ENCODE results near the gene PPP5C. TPM values are rescaled to one million over a fixed set of nuclear protein-coding genes. Genes with fewer than 3 reads are reported as not detected.

The PPP5C gene
- total RNA-seq, 1 donor from 2014 or later = 70.9 TPM

DNA sequence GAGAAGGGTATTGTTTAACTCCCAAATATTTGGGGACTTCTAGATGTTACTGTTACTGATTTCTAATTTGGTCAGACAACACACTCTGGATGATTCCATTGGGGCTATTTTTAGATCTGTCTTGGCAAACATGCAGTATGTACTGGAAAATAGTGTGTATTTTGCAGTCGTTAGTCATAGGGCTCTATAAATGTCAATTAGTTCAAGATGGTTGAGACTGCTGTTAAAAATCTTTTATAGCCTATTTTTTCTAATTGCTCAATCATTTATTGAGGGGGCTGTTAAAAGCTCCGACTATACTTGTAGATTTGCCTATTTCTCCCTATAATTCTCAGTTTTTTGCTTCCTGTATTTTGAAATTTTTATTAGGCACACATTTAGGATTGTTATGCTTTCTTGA, 31.4 kb downstream of the PPP5C start:
- peaks cover 45% of the 10 kb centered on the region for H3K79me2 ChIP-seq (ENCODE audit: insufficient read depth, low read length)
- no peaks in the 10 kb centered on the region for H3K9me3 ChIP-seq (ENCODE audit: insufficient read depth, low read depth, low read length)
- peak overlapping the region; percentile 33 for H3K27ac ChIP-seq (ENCODE audit: low read depth, low read length)
- no peak overlapping the region for H3K4me3 Mint-ChIP-seq (ENCODE audit: unreplicated experiment)
- H3K9ac ChIP-seq (ENCODE audit: low read length) = no peak overlapping the region
- peak overlapping the region; percentile 28 for H3K4me2 ChIP-seq (ENCODE audit: low read length)
- H3K27me3 ChIP-seq (ENCODE audit: insufficient read depth, low read length) = no peaks in the 10 kb centered on the region
- DNase-seq (ENCODE audit: low read depth) = peak; percentile 71
- no peaks in the 10 kb centered on the region for H3K27me3 Mint-ChIP-seq (ENCODE audit: low read depth, unreplicated experiment)
- peaks cover 39% of the 10 kb centered on the region for H3K36me3 ChIP-seq (ENCODE audit: insufficient read depth, low read length)
- no peak overlapping the region for H3K27ac Mint-ChIP-seq (ENCODE audit: unreplicated experiment)
- no peak overlapping the region for H3K4me3 ChIP-seq (ENCODE audit: insufficient read depth, low read depth, low read length)
- no peak overlapping the region for H2AFZ ChIP-seq (ENCODE audit: low read depth, low read length)
- FAIRE-seq = no peak
- peaks cover 32% of the 10 kb centered on the region for H3K36me3 Mint-ChIP-seq (ENCODE audit: low read depth, unreplicated experiment)
- peaks cover 20% of the 10 kb centered on the region for H3K4me1 ChIP-seq (ENCODE audit: insufficient read depth, low read length)
- no peaks in the 10 kb centered on the region for H3K9me3 Mint-ChIP-seq (ENCODE audit: unreplicated experiment)
- TF ChIP-seq EZH2 (IDR thresholded peaks at IDR 0.05; ENCODE audit: insufficient read depth, low read length) = no peak
- TF ChIP-seq, protein P1, sequence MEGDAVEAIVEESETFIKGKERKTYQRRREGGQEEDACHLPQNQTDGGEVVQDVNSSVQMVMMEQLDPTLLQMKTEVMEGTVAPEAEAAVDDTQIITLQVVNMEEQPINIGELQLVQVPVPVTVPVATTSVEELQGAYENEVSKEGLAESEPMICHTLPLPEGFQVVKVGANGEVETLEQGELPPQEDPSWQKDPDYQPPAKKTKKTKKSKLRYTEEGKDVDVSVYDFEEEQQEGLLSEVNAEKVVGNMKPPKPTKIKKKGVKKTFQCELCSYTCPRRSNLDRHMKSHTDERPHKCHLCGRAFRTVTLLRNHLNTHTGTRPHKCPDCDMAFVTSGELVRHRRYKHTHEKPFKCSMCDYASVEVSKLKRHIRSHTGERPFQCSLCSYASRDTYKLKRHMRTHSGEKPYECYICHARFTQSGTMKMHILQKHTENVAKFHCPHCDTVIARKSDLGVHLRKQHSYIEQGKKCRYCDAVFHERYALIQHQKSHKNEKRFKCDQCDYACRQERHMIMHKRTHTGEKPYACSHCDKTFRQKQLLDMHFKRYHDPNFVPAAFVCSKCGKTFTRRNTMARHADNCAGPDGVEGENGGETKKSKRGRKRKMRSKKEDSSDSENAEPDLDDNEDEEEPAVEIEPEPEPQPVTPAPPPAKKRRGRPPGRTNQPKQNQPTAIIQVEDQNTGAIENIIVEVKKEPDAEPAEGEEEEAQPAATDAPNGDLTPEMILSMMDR (IDR thresholded peaks at IDR 0.05; ENCODE audit: insufficient read depth, low read depth, low read length) = no peak
- H3K4me1 Mint-ChIP-seq (ENCODE audit: low read depth, unreplicated experiment) = peaks cover 13% of the 10 kb centered on the region
- peaks cover 18% of the 10 kb centered on the region for H4K20me1 ChIP-seq (ENCODE audit: insufficient read depth, low read length)

DNA sequence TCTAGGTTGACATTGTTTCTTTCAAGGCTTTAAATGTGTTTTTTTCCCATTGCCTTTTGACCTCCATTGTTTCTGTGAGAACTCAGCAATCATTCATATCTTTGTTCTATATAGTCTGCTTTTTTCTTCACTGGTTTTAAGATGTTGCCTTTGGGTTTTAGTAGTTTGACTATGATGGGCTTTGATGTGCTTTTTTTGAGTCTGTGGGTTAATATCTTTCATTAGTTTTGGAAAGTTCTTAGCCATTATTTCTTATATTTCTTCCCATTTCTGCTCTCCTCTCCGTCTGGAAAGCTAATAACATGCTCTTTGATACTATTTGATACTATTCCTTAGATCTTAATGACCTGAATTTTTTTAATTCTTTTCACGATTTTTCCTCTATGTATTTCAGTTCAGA, 33.8 kb downstream of the PPP5C start:
- Histone ChIP-seq H3K4me1 (ENCODE audit: insufficient read depth, low read length) (peaks cover 8% of the 10 kb centered on the region), H3K4me3 (ENCODE audit: insufficient read depth, low read depth, low read length) (no peak overlapping the region), H3K36me3 (ENCODE audit: insufficient read depth, low read length) (peaks cover 43% of the 10 kb centered on the region), H3K4me2 (ENCODE audit: low read length) (no peak overlapping the region), H3K27ac (ENCODE audit: low read depth, low read length) (no peak overlapping the region), H3K27me3 (ENCODE audit: insufficient read depth, low read length) (no peaks in the 10 kb centered on the region), H2AFZ (ENCODE audit: low read depth, low read length) (no peak overlapping the region), H3K9me3 (ENCODE audit: insufficient read depth, low read depth, low read length) (no peaks in the 10 kb centered on the region), H4K20me1 (ENCODE audit: insufficient read depth, low read length) (peaks cover 8% of the 10 kb centered on the region), H3K9ac (ENCODE audit: low read length) (no peak overlapping the region), H3K79me2 (ENCODE audit: insufficient read depth, low read length) (peaks cover 27% of the 10 kb centered on the region)
- Mint-ChIP-seq H3K27ac (ENCODE audit: unreplicated experiment) (no peak overlapping the region), H3K4me3 (ENCODE audit: unreplicated experiment) (no peak overlapping the region), H3K27me3 (ENCODE audit: low read depth, unreplicated experiment) (no peaks in the 10 kb centered on the region), H3K4me1 (ENCODE audit: low read depth, unreplicated experiment) (peaks cover 7% of the 10 kb centered on the region), H3K9me3 (ENCODE audit: unreplicated experiment) (no peaks in the 10 kb centered on the region), H3K36me3 (ENCODE audit: low read depth, unreplicated experiment) (peaks cover 35% of the 10 kb centered on the region)
- FAIRE-seq = no peak
- TF ChIP-seq, protein P1 (IDR thresholded peaks at IDR 0.05; ENCODE audit: insufficient read depth, low read depth, low read length) = no peak
- no peak for TF ChIP-seq EZH2 (IDR thresholded peaks at IDR 0.05; ENCODE audit: insufficient read depth, low read length)
- DNase-seq (ENCODE audit: low read depth) = no peak

DNA sequence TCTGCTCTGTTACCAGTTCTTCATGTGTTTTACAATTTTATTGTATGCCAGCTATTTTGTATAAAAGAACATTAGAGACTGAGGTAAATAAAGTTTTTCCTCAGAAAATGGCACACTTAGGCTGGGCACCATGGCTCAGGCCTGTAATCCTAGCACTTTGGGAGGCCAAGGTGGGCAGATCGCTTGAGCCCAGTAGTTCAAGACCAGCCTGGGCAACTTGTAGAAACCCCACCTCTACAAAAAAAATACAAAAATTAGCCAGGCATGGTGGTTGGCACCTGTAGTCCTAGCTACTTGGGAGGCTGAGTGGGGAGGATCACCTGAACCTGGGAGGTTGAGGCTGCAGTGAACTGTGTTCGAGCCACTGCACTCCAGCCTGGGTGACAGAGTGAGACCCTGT, 34.5 kb downstream of the PPP5C start:
- no peak overlapping the region for H3K27ac Mint-ChIP-seq (ENCODE audit: unreplicated experiment)
- Histone ChIP-seq H3K27me3 (ENCODE audit: insufficient read depth, low read length) (no peaks in the 10 kb centered on the region), H3K4me1 (ENCODE audit: insufficient read depth, low read length) (peaks cover 8% of the 10 kb centered on the region), H3K4me2 (ENCODE audit: low read length) (no peak overlapping the region), H3K4me3 (ENCODE audit: insufficient read depth, low read depth, low read length) (no peak overlapping the region), H3K9me3 (ENCODE audit: insufficient read depth, low read depth, low read length) (no peaks in the 10 kb centered on the region), H2AFZ (ENCODE audit: low read depth, low read length) (no peak overlapping the region), H3K79me2 (ENCODE audit: insufficient read depth, low read length) (peaks cover 27% of the 10 kb centered on the region), H3K27ac (ENCODE audit: low read depth, low read length) (no peak overlapping the region), H3K9ac (ENCODE audit: low read length) (no peak overlapping the region), H4K20me1 (ENCODE audit: insufficient read depth, low read length) (peaks cover 8% of the 10 kb centered on the region), H3K36me3 (ENCODE audit: insufficient read depth, low read length) (peaks cover 40% of the 10 kb centered on the region)
- no peak for FAIRE-seq
- H3K4me1 Mint-ChIP-seq (ENCODE audit: low read depth, unreplicated experiment) = peaks cover 7% of the 10 kb centered on the region
- no peak for DNase-seq (ENCODE audit: low read depth)
- peaks cover 34% of the 10 kb centered on the region for H3K36me3 Mint-ChIP-seq (ENCODE audit: low read depth, unreplicated experiment)
- H3K27me3 Mint-ChIP-seq (ENCODE audit: low read depth, unreplicated experiment) = no peaks in the 10 kb centered on the region
- no peaks in the 10 kb centered on the region for H3K9me3 Mint-ChIP-seq (ENCODE audit: unreplicated experiment)
- TF ChIP-seq, protein P1 (IDR thresholded peaks at IDR 0.05; ENCODE audit: insufficient read depth, low read depth, low read length) = no peak
- TF ChIP-seq EZH2 (IDR thresholded peaks at IDR 0.05; ENCODE audit: insufficient read depth, low read length) = no peak
- H3K4me3 Mint-ChIP-seq (ENCODE audit: unreplicated experiment) = no peak overlapping the region
